ENCODE data around the gene MFSD6. TPM values are rescaled to one million over a fixed set of nuclear protein-coding genes. Genes with fewer than 3 reads are reported as not detected.

The MFSD6 gene
- total RNA-seq, 6 experiments from 2014 or later = 3.2 to 10.4 (median 9.5) TPM

- H3K4me3 Mint-ChIP-seq = no peak overlapping the region; the same call in 1 of the 2 replicates
- no peak for TF ChIP-seq CTCF (IDR thresholded peaks at IDR 0.05)
Measured at GRCh38 chr2:190409616-190410015, 1.5 kb downstream of the MFSD6 start.

GRCh38 chr2:190410166-190410565, 2.0 kb downstream of the MFSD6 start:
- no peaks in the 10 kb centered on the region for H3K36me3 Mint-ChIP-seq (ENCODE audit: low read depth)
- H3K27me3 Mint-ChIP-seq (ENCODE audit: insufficient read depth) = peaks cover 4% of the 10 kb centered on the region
- no peak for TF ChIP-seq CTCF (IDR thresholded peaks at IDR 0.05)
- no peak for DNase-seq
- no peaks in the 10 kb centered on the region for H3K9me3 Mint-ChIP-seq
- H3K27ac Mint-ChIP-seq = no peak overlapping the region
- H3K4me3 Mint-ChIP-seq = no peak overlapping the region
- peaks cover 6% of the 10 kb centered on the region; the same call in 1 of the 2 replicates for H3K4me1 Mint-ChIP-seq (ENCODE audit: low read depth)

More at GRCh38 chr2:190409616-190410015, 1.5 kb downstream of the MFSD6 start:
- Mint-ChIP-seq H3K27me3 (ENCODE audit: insufficient read depth) (peaks cover 4% of the 10 kb centered on the region), H3K4me1 (ENCODE audit: low read depth) (peaks cover 6% of the 10 kb centered on the region; the same call in 1 of the 2 replicates), H3K27ac (no peak overlapping the region), H3K9me3 (no peaks in the 10 kb centered on the region), H3K36me3 (ENCODE audit: low read depth) (no peaks in the 10 kb centered on the region)
- DNase-seq = no peak

- Mint-ChIP-seq H3K4me3 (no peak overlapping the region), H3K27me3 (ENCODE audit: insufficient read depth) (no peaks in the 10 kb centered on the region; the same call in 1 of the 2 replicates), H3K36me3 (ENCODE audit: low read depth) (no peaks in the 10 kb centered on the region), H3K27ac (no peak overlapping the region), H3K9me3 (no peaks in the 10 kb centered on the region), H3K4me1 (ENCODE audit: low read depth) (peaks cover 6% of the 10 kb centered on the region; the same call in 1 of the 2 replicates)
- no peak for TF ChIP-seq CTCF (IDR thresholded peaks at IDR 0.05)
- DNase-seq = no peak
Measured at GRCh38 chr2:190412966-190413365, 4.8 kb downstream of the MFSD6 start.

GRCh38 chr2:190413421-190413820, 5.3 kb downstream of the MFSD6 start:
- H3K9me3 Mint-ChIP-seq = no peaks in the 10 kb centered on the region
- H3K27ac Mint-ChIP-seq = no peak overlapping the region; the same call in 1 of the 2 replicates
- no peak for TF ChIP-seq CTCF (IDR thresholded peaks at IDR 0.05)
- no peaks in the 10 kb centered on the region for H3K36me3 Mint-ChIP-seq (ENCODE audit: low read depth)
- H3K27me3 Mint-ChIP-seq (ENCODE audit: insufficient read depth) = no peaks in the 10 kb centered on the region; the same call in 1 of the 2 replicates
- DNase-seq = no peak
- H3K4me3 Mint-ChIP-seq = no peak overlapping the region
- peaks cover 6% of the 10 kb centered on the region; the same call in 1 of the 2 replicates for H3K4me1 Mint-ChIP-seq (ENCODE audit: low read depth)

GRCh38 chr2:190415251-190415650, 7.1 kb downstream of the MFSD6 start:
- Mint-ChIP-seq H3K27ac (no peak overlapping the region), H3K27me3 (ENCODE audit: insufficient read depth) (no peaks in the 10 kb centered on the region; the same call in 1 of the 2 replicates), H3K36me3 (ENCODE audit: low read depth) (no peaks in the 10 kb centered on the region), H3K9me3 (no peaks in the 10 kb centered on the region), H3K4me1 (ENCODE audit: low read depth) (peaks cover 6% of the 10 kb centered on the region; the same call in 1 of the 2 replicates), H3K4me3 (no peak overlapping the region)
- TF ChIP-seq CTCF (IDR thresholded peaks at IDR 0.05) = no peak
- no peak for DNase-seq
